ENCODE measurements around the gene GID8.

DNA sequence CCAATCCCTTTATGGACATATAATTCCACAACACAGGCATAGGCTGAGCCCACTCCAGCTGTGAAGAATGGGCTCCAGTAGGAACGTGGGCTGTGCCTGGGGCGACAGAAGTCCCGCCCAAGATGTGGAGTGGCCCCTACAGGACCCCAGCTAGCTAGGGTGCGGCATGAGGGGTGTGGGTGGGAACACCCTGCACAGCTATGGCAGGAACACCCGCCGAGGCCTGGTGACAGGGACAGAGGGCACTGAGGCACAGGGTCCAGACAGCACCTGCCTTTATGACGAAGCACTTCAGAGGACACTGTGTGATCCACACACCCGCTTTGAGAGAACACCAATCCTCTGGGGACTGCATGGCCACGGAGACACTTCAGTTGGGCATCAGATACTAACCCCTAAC lies 48.1 kb upstream of the GID8 start:
- TF ChIP-seq POLR2A (IDR thresholded peaks at IDR 0.05) (no peak), EP300 (IDR thresholded peaks at IDR 0.05) (no peak)
- TF ChIP-seq, protein P1, sequence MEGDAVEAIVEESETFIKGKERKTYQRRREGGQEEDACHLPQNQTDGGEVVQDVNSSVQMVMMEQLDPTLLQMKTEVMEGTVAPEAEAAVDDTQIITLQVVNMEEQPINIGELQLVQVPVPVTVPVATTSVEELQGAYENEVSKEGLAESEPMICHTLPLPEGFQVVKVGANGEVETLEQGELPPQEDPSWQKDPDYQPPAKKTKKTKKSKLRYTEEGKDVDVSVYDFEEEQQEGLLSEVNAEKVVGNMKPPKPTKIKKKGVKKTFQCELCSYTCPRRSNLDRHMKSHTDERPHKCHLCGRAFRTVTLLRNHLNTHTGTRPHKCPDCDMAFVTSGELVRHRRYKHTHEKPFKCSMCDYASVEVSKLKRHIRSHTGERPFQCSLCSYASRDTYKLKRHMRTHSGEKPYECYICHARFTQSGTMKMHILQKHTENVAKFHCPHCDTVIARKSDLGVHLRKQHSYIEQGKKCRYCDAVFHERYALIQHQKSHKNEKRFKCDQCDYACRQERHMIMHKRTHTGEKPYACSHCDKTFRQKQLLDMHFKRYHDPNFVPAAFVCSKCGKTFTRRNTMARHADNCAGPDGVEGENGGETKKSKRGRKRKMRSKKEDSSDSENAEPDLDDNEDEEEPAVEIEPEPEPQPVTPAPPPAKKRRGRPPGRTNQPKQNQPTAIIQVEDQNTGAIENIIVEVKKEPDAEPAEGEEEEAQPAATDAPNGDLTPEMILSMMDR (IDR thresholded peaks at IDR 0.05) = no peak
